Stimulated activated CD4-positive, alpha-beta T cell treated with anti-CD3 and anti-CD28 coated beads, Interleukin-2, amount 100 ng/mL, for 4 hours (primary cell): ENCODE data around the gene UGT1A5.
"Not testable (repeated sequence)": the region's sequence is repeated elsewhere in the genome, so short reads cannot be mapped to it uniquely, and the experiment has no call there.

Experiments
- DNase-seq: peaks from one replicate; pipeline ENCODE4 v3.0.0-alpha.2; 2020; ENCODE audit warnings: low read depth

The UGT1A5 gene

DNA sequence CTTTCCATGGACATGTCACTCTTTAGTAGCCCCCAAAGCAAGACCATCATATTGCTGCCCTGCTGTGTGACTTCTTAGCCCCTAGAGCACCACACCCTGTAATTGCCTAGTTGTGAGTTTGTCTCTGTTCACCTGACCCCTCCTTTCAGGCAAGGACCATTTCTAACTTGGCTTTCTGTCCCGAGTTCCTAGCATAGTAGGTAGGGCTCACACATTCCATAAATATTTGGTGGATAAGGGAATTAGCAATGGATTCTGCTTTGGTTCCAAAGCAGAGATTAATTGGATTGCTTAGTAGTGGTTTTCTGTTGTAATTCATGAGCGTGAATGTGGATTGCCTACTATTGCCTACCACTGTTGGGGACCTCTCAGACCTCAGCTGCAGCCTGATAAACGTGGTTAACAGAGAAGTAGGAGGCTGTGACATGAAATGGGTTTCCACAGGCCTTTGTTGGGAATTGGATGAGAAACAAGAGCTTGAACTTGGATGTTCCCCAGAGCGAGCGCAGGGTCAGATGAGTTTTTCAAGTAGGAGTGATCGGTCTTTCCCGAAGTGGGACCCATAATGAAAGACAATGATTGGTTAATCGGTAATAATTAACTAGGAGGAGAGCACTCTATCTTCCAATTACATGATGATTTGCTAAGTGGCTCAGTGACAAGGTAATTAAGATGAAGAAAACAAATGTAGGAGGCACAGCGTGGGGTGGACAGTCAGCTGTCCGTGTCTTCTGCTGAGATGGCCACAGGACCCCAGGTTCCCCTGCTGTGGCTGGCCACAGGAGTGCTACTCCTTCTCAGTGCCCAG, 34.0 kb downstream of the UGT1A5 start:
- DNase-seq, result no peak

DNA sequence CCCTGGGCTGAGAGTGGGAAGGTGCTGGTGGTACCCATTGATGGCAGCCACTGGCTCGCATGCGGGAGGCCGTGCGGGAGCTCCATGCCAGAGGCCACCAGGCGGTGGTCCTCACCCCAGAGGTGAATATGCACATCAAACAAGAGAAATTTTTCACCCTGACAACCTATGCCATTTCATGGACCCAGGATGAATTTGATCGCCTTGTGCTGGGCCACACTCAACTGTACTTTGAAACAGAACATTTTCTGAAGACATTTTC, 34.5 kb downstream of the UGT1A5 start:
- DNase-seq, result no peak

- DNase-seq, result not testable (repeated sequence)
These were observed 38.0 kb downstream of the UGT1A5 start for GRCh38 chr2:233750689-233751088.

- DNase-seq, result not testable (repeated sequence)
These were observed 38.7 kb downstream of the UGT1A5 start for GRCh38 chr2:233751212-233752009.

- no peak for DNase-seq
These were observed 42.3 kb downstream of the UGT1A5 start for GRCh38 chr2:233754872-233755611.

DNA sequence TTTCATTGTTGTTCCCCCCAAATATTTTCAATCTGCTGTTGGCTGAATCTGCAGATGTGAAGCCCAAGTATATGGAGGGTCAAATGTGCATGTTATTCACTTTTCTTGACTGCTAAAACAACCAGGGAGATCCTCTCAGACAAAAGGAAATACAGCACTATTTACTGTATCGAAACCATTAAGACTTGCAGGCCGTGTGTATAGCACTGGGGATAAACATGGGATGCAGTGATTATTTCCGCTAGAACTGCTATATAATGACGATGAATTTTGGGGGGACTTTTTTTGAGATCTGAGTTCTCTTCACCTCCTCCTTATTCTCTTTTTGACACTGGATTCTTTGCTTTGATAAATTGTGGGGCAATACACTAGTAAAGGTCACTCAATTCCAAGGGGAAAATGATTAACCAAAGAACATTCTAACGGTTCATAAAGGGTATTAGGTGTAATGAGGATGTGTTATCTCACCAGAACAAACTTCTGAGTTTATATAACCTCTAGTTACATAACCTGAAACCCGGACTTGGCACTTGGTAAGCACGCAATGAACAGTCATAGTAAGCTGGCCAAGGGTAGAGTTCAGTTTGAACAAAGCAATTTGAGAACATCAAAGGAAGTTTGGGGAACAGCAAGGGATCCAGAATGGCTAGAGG, 43.8 kb downstream of the UGT1A5 start:
- DNase-seq, result no peak

GRCh38 chr2:233758141-233758540, 45.4 kb downstream of the UGT1A5 start:
- no peak for DNase-seq

- DNase-seq, result no peak
These were observed 46.1 kb downstream of the UGT1A5 start for GRCh38 chr2:233758849-233759248.

- no peak for DNase-seq
These were observed 47.3 kb downstream of the UGT1A5 start, which contains the start of gene UGT1A1 for GRCh38 chr2:233760043-233760442. UGT1A1 (plus strand) TSS chr2:233760270; CDS start chr2:233760288, 18 bp downstream.

GRCh38 chr2:233761040-233761769, 48.5 kb downstream of the UGT1A5 start:
- no peak for DNase-seq

GRCh38 chr2:233764264-233764663, 51.6 kb downstream of the UGT1A5 start:
- no peak for DNase-seq

- no peak for DNase-seq
These were observed 52.1 kb downstream of the UGT1A5 start for GRCh38 chr2:233764761-233765160.

GRCh38 chr2:233766416-233766815, 53.7 kb downstream of the UGT1A5 start:
- no peak for DNase-seq

DNA sequence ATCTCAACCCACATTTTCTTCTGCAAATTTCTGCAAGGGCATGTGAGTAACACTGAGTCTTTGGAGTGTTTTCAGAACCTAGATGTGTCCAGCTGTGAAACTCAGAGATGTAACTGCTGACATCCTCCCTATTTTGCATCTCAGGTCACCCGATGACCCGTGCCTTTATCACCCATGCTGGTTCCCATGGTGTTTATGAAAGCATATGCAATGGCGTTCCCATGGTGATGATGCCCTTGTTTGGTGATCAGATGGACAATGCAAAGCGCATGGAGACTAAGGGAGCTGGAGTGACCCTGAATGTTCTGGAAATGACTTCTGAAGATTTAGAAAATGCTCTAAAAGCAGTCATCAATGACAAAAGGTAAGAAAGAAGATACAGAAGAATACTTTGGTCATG, 55.4 kb downstream of the UGT1A5 start:
- DNase-seq, result no peak

DNA sequence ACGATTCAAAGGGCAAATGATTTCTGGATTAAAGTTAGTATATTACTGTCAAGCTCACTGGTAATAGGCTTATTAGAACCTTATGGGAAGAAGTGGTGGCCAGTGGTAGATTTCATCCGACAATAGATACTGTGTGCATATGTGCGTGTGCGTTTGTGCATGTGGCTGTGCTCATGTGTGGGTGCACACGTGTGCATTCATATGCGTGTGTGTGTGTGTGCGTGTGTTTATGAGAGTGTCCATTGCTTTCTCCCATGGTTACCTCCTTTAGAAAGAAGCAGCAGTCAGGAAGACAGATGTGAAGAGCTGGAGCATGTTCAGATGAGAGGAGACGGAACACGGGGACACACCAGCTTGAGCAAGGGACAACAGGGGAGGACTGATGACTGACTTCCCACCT, 56.6 kb downstream of the UGT1A5 start:
- DNase-seq, result no peak

- DNase-seq, result no peak
These were observed 59.4 kb downstream of the UGT1A5 start for GRCh38 chr2:233772153-233772552.

DNA sequence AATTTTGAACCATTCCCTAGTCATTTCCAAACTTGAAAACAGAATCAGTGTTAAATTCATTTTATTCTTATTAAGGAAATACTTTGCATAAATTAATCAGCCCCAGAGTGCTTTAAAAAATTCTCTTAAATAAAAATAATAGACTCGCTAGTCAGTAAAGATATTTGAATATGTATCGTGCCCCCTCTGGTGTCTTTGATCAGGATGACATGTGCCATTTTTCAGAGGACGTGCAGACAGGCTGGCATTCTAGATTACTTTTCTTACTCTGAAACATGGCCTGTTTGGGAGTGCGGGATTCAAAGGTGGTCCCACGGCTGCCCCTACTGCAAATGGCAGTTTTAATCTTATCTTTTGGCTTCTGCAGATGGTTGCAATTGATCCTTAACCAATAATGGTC, 59.9 kb downstream of the UGT1A5 start:
- DNase-seq, result no peak

GRCh38 chr2:233773854-233774253, 61.1 kb downstream of the UGT1A5 start:
- no peak for DNase-seq

- no peak for DNase-seq
These were observed 62.7 kb downstream of the UGT1A5 start for GRCh38 chr2:233775414-233775813.

- DNase-seq, result no peak
These were observed 65.3 kb downstream of the UGT1A5 start, which contains the start of gene MROH2A for GRCh38 chr2:233778030-233778429. MROH2A (plus strand) TSS chr2:233778330; CDS start chr2:233779359, 1,029 bp downstream.

- DNase-seq, result no peak
These were observed 67.0 kb downstream of the UGT1A5 start for GRCh38 chr2:233779722-233780121.
